Stimulated activated CD8-positive, alpha-beta memory T cell treated with anti-CD3 and anti-CD28 coated beads, Interleukin-4, amount 100 ng/mL, for 48 hours (primary cell): ENCODE data around the gene C22orf23.

Experiments used
- DNase-seq: peaks from one replicate; pipeline ENCODE4 v3.0.0-alpha.2; 2020

C22orf23 gene

GRCh38 chr22:37953437-37954179, at the start of gene C22orf23, which contains the start of gene POLR2F:
Gene C22orf23, minus strand, starts transcription at chr22:37953601. Its CDS starts 452 bp downstream, at chr22:37953149.
Gene POLR2F, plus strand, starts transcription at chr22:37953699. Its CDS starts 89 bp downstream, at chr22:37953788.
- peak; percentile 97 for DNase-seq

- no peak for DNase-seq
These were observed 46.4 kb upstream of the C22orf23 start for GRCh38 chr22:37999640-38000272.

- DNase-seq: no peak
These were observed 45.8 kb upstream of the C22orf23 start for GRCh38 chr22:37999236-37999635.

- DNase-seq: no peak
These were observed 45.1 kb upstream of the C22orf23 start for GRCh38 chr22:37998543-37998942.

- no peak for DNase-seq
These were observed 43.3 kb upstream of the C22orf23 start for GRCh38 chr22:37996515-37997246.

- no peak for DNase-seq
These were observed 42.7 kb upstream of the C22orf23 start for GRCh38 chr22:37996079-37996478.

- DNase-seq: no peak
These were observed 42.1 kb upstream of the C22orf23 start for GRCh38 chr22:37995460-37995859.

GRCh38 chr22:37994982-37995381, 41.6 kb upstream of the C22orf23 start:
- no peak for DNase-seq

GRCh38 chr22:37994049-37994448, 40.6 kb upstream of the C22orf23 start:
- DNase-seq: no peak

GRCh38 chr22:37991731-37992442, 38.5 kb upstream of the C22orf23 start:
- DNase-seq: no peak

- no peak for DNase-seq
These were observed 37.5 kb upstream of the C22orf23 start for GRCh38 chr22:37990862-37991261.

- no peak for DNase-seq
These were observed 36.9 kb upstream of the C22orf23 start for GRCh38 chr22:37990301-37990700.

GRCh38 chr22:37989146-37990045, 36.0 kb upstream of the C22orf23 start:
- no peak for DNase-seq

GRCh38 chr22:37986371-37986770, 33.0 kb upstream of the C22orf23 start:
- no peak for DNase-seq

- DNase-seq: no peak
These were observed 32.4 kb upstream of the C22orf23 start for GRCh38 chr22:37985751-37986281.

- DNase-seq: no peak
These were observed 31.7 kb upstream of the C22orf23 start for GRCh38 chr22:37985050-37985585.

- DNase-seq: no peak
These were observed 30.7 kb upstream of the C22orf23 start, which contains the start of gene SOX10 for GRCh38 chr22:37983860-37984791. Gene SOX10, minus strand, starts transcription at chr22:37984555. Its CDS starts 771 bp downstream, at chr22:37983784.

- DNase-seq: no peak
These were observed 29.8 kb upstream of the C22orf23 start for GRCh38 chr22:37982938-37983859.
